HEK293T (cell line): Measurements from ENCODE around the gene TMCO1.

Experiments
- CTCF ChIA-PET: fragments of 350-600 bp; formaldehyde crosslinking; extraction: SDS; loops from one replicate; lab custom pipeline; 2021; ENCODE audit warnings: antibody characterized with exemption, inconsistent platforms; lab: Yijun Ruan, JAX
- POLR2A ChIA-PET: fragments of 350-600 bp; formaldehyde crosslinking; extraction: SDS; loops from one replicate; lab custom pipeline; 2020; ENCODE audit warnings: antibody characterized with exemption, inconsistent platforms; lab: Yijun Ruan, JAX
- DNase-seq: peaks from one replicate; pipeline ENCODE4 v3.0.0; 2012; ENCODE audit warnings: mixed read lengths; ENCODE audit errors: extremely low spot score
- ARNT ChIP-seq: fragments of 450-650 bp; IDR thresholded peaks from 2 replicates; pipeline ENCODE4 v1.6.1; 2017; ENCODE audit warnings: mild to moderate bottlenecking
- BHLHE40 ChIP-seq: fragments of 450-650 bp; IDR thresholded peaks from 2 replicates; pipeline ENCODE4 v1.6.1; 2016; ENCODE audit warnings: mild to moderate bottlenecking, moderate library complexity, borderline replicate concordance
- CTBP1 ChIP-seq: fragments of 450-650 bp; IDR thresholded peaks from 2 replicates; pipeline ENCODE4 v1.6.1; 2016; ENCODE audit warnings: borderline replicate concordance
- ELF4 ChIP-seq: fragments of 450-650 bp; IDR thresholded peaks from 2 replicates; pipeline ENCODE4 v1.6.1; 2017; ENCODE audit warnings: antibody characterized with exemption
- FOXA1 ChIP-seq: fragments of 450-650 bp; IDR thresholded peaks from 2 replicates; pipeline ENCODE4 v1.6.1; 2016; ENCODE audit warnings: mild to moderate bottlenecking
- FOXK2 ChIP-seq: fragments of 450-650 bp; IDR thresholded peaks from 2 replicates; pipeline ENCODE4 v1.6.1; 2016; ENCODE audit warnings: mild to moderate bottlenecking
- FOXM1 ChIP-seq: fragments of 450-650 bp; IDR thresholded peaks from 2 replicates; pipeline ENCODE4 v1.6.1; 2017; ENCODE audit warnings: mild to moderate bottlenecking, borderline replicate concordance
- HDGF ChIP-seq: fragments of 450-650 bp; IDR thresholded peaks from 2 replicates; pipeline ENCODE4 v1.6.1; 2017; ENCODE audit warnings: antibody characterized with exemption, borderline replicate concordance
- L3MBTL2 ChIP-seq: fragments of 450-650 bp; conservative IDR thresholded peaks from 2 replicates; pipeline ENCODE4 v1.6.1; 2016; ENCODE audit warnings: mild to moderate bottlenecking
- LEF1 ChIP-seq: fragments of 450-650 bp; IDR thresholded peaks from 2 replicates; pipeline ENCODE4 v1.6.1; 2017; ENCODE audit warnings: mild to moderate bottlenecking, borderline replicate concordance
- NFRKB ChIP-seq: fragments of 450-650 bp; IDR thresholded peaks from 2 replicates; pipeline ENCODE4 v1.6.1; 2016; ENCODE audit warnings: mild to moderate bottlenecking, moderate library complexity
- SP1 ChIP-seq: fragments of 450-650 bp; IDR thresholded peaks from 2 replicates; pipeline ENCODE4 v1.6.1; 2017
- SUZ12 ChIP-seq: fragments of 450-650 bp; IDR thresholded peaks from 2 replicates; pipeline ENCODE4 v1.6.1; 2016; ENCODE audit warnings: mild to moderate bottlenecking
- TARDBP ChIP-seq: fragments of 450-650 bp; IDR thresholded peaks from 2 replicates; pipeline ENCODE4 v1.6.1; 2016
- ZNF384 ChIP-seq: fragments of 450-650 bp; IDR thresholded peaks from 2 replicates; pipeline ENCODE4 v1.6.1; 2016
- TF ChIP-seq, protein P1 (sequence below): fragments of 450-650 bp; IDR thresholded peaks from 2 replicates; pipeline ENCODE4 v1.6.1; 2016

Gene TMCO1

DNA sequence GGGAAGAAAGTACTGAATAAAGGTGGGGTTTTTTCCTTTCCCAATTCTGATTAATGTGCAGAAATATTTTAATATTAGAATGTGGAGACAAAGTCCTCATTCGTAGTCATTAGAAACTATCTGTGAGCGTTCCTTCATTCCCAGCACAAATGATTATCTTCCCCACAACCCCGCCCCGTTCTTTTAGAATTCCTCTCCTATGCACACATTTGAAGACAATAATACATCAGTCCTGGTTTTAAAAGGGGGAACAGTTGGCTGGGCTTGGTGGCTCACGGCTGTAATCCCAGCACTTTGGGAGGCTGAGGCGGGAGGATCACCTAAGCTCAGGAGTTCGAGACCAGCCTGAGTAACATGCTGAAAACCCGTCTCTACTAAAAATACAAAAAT lies 71.2 kb downstream of the TMCO1 start:
- ChIA-PET CTCF (interaction anchor here (0.7 to 1.3 kb wide), 3 partner anchors 11 to 96 kb away, joined by 3 to 4 read pairs (median 3); no protein-coding TSS in a partner anchor), POLR2A (interaction anchor here (0.6 to 1.6 kb wide), 11 partner anchors 11 to 313 kb away, joined by 3 to 9 read pairs (median 4); partner anchors contain the start of gene TMCO1)
- TF ChIP-seq ELF4 (no peak), L3MBTL2 (no peak), SP1 (no peak), BHLHE40 (no peak), FOXM1 (no peak), LEF1 (no peak), CTBP1 (no peak), ZNF384 (no peak), ARNT (no peak), SUZ12 (no peak), FOXK2 (no peak), NFRKB (no peak), FOXA1 (no peak), HDGF (no peak)
- TF ChIP-seq, protein P1, sequence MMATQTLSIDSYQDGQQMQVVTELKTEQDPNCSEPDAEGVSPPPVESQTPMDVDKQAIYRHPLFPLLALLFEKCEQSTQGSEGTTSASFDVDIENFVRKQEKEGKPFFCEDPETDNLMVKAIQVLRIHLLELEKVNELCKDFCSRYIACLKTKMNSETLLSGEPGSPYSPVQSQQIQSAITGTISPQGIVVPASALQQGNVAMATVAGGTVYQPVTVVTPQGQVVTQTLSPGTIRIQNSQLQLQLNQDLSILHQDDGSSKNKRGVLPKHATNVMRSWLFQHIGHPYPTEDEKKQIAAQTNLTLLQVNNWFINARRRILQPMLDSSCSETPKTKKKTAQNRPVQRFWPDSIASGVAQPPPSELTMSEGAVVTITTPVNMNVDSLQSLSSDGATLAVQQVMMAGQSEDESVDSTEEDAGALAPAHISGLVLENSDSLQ, result no peak
- no peak for DNase-seq

DNA sequence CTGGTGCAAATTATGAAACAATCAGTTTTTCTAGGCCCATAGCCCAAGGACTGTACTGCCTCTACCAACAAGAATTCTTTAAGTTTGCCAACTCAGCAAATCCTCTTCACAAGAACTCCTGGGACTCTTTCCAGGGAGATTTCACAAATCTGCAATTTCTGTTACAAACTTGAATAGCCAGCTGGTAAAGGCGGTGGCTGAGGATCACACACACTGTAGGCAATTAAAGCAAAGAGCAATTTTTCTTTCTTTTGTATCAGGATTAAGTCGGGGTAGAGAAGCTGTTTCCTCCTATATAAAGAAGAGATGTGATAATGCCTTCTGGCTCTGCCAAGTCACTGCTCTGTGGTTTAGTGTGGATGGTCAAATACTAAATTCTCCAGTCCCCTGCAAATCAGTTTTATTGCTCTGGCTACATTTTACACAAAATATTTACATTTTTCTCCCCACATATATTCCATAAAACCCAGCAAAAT lies 72.0 kb downstream of the TMCO1 start:
- TF ChIP-seq TARDBP (no peak), ARNT (no peak), ELF4 (no peak), FOXA1 (no peak), ZNF384 (no peak), BHLHE40 (no peak), FOXK2 (no peak), FOXM1 (no peak)
- TF ChIP-seq, protein P1, result no peak
- no peak for DNase-seq
- POLR2A ChIA-PET, result no interaction called here
- CTCF ChIA-PET, result no interaction called here

DNA sequence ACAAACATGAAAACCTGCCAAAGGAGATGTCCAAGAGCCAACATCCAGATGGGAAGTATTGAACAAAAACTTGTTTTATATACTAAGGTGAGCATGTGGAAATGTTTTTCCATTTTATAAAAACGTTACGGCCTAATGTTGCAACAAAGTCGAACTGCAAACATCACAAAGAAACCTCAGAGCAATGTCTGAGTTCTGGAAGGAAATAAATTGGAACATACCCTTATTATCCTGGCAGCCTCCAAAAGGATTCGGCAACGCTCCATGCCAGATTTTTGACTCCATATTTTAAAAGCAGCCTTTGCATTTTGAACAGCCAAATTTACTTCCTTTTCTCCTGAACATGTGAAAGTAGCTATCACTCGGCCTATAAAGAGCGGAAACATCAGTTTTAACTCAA lies 73.6 kb downstream of the TMCO1 start:
- ChIA-PET POLR2A (no interaction called here), CTCF (no interaction called here)
- TF ChIP-seq FOXA1, result no peak
- DNase-seq, result no peak

DNA sequence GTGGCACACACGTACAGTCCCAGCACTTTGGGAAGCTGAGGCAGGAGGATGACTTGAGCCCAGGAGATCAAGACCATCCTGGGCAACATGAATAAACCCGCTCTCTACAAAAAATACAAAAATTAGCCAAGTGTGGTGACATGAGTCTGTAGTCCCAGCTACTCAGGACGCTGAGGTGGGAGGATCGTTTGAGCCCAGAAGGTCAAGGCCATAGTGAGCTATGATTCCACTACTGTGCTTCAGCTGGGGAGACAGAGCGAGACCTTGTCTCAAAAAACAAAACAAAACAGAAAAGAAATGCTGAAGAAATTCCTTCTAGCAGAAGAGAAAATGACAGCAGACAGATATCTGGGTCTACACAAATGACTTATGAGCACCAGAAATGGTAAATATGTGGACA lies 80.6 kb downstream of the TMCO1 start:
- TF ChIP-seq FOXM1 (no peak), SUZ12 (no peak), BHLHE40 (no peak), LEF1 (no peak), ELF4 (no peak), SP1 (no peak), L3MBTL2 (no peak), FOXK2 (no peak), NFRKB (no peak)
- CTCF ChIA-PET, result no interaction called here
- DNase-seq, result no peak
- POLR2A ChIA-PET, result no interaction called here

DNA sequence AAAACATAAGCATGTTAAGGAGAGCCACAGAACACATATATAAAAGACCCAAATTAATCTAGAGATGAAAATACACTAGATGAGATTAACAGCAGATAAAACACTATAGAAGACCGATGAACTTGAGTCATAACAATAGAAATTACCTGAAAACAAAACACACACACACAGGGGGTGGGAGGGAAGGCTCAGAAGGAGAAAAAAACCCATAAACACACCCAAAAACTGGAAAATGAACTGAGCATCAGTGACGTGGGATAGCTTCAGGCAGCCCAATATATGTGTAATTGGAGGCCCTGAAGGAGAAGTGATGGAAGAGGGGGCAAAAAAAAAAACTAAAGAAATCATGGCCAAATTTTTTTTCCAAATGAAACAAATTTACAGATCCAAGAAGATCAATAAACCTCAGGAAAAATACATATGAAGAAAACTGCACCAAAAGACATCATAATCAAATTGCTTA lies 81.7 kb downstream of the TMCO1 start:
- POLR2A ChIA-PET, result no interaction called here
- DNase-seq, result no peak
- TF ChIP-seq TARDBP (no peak), SUZ12 (no peak), FOXA1 (no peak), L3MBTL2 (no peak), FOXK2 (no peak), CTBP1 (no peak), BHLHE40 (no peak), NFRKB (no peak), FOXM1 (no peak), ZNF384 (no peak), ARNT (no peak), HDGF (no peak), LEF1 (no peak), SP1 (no peak), ELF4 (no peak)
- TF ChIP-seq, protein P1, result no peak
- CTCF ChIA-PET, result no interaction called here

DNA sequence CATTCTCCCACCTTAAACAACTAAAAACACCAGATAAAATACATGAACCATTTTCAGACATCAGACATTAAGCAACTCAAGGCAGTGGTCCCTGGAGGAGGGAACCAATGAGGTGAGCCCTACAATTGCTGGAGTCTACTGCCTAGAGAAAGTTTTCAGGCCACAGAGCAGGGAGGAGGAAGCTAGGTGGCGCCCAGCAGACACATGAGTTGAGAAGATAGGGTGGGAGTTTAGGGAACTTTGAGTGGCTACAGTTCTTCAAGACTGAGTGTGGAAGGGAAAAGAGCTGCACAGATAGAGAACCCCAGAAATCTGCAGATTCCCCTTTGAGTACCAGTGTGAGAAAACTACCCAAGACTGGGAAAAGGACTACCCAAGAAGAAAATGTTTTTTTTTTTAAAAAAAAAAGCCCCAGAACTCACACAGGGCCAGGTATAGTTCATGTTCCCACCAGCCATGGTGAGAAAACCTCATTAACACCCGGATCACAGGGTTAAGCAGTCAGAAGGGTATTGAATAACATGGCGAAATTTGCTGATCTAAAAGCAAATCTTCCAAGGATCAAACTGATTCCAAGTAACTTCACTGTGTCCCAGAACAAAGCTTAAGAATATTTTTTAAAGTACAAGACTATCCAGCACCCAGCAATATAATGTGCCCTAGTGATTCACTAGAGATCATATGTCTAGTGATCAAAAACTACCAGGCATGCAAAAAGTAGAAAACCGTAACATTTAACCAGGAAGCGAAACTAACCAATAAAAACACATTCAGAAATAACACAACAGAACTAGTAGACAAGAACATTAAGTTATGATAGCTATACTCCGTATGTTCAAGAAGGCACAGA lies 82.3 kb downstream of the TMCO1 start:
- no peak for DNase-seq
- ChIA-PET POLR2A (no interaction called here), CTCF (interaction anchor here (1.2 kb wide), 1 partner anchor 11 kb away, joined by 4 read pairs; the partner anchor contains the start of gene ALDH9A1)
- TF ChIP-seq SUZ12 (no peak), CTBP1 (no peak), HDGF (no peak), ELF4 (no peak), ZNF384 (no peak), FOXM1 (no peak), ARNT (no peak), L3MBTL2 (no peak), SP1 (no peak), FOXK2 (no peak), FOXA1 (no peak), LEF1 (no peak), NFRKB (no peak), TARDBP (no peak), BHLHE40 (no peak)
- TF ChIP-seq, protein P1, result no peak
